ENCODE results near the gene TMEM203. TPM values are rescaled to one million over a fixed set of nuclear protein-coding genes. Genes with fewer than 3 reads are reported as not detected.
A peak's percentile ranks its signal among the peaks of the same experiment; 100 is the strongest.

TMEM203 gene
- total RNA-seq, 1 donor from 2014 or later = 32.9 TPM

GRCh38 chr9:137217276-137218211, 12.1 kb upstream of the TMEM203 start:
- H3K9ac ChIP-seq (ENCODE audit: low read depth in 1 of 3, low read length in 3 of 3) = peak overlapping the region; percentile 2 to 80 (median 69)

GRCh38 chr9:137216188-137216965, 10.9 kb upstream of the TMEM203 start:
- no peaks in the 10 kb centered on the region for H3K9me3 ChIP-seq (ENCODE audit: control insufficient read depth in 3 of 3, low read length in 3 of 3)
- no peak overlapping the region for H3K27ac ChIP-seq (ENCODE audit: low read depth, low read length)
- H3K9ac ChIP-seq (ENCODE audit: low read depth in 1 of 3, low read length in 3 of 3) = peak overlapping the region in 1 of 3 donors; percentile 69
- H3K4me1 ChIP-seq (ENCODE audit: control insufficient read depth in 3 of 3, insufficient read depth in 3 of 3, low read length in 3 of 3) = peaks cover 8 to 27% (median 15%) of the 10 kb centered on the region in 3 donors
- no peaks in the 10 kb centered on the region for H3K27me3 ChIP-seq (ENCODE audit: control insufficient read depth in 3 of 3, insufficient read depth in 3 of 3, low read length in 3 of 3)
- H3K4me3 ChIP-seq (ENCODE audit: low read length in 3 of 3) = no peak overlapping the region
- peaks cover 0 to 2% (median 0%) of the 10 kb centered on the region in 3 donors for H3K36me3 ChIP-seq (ENCODE audit: control insufficient read depth in 3 of 3, insufficient read depth in 3 of 3, low read length in 3 of 3)

More at GRCh38 chr9:137217276-137218211, 12.1 kb upstream of the TMEM203 start:
- Histone ChIP-seq H3K4me3 (ENCODE audit: low read length in 3 of 3) (peak overlapping the region; percentile 38 to 64 (median 58)), H3K27me3 (ENCODE audit: control insufficient read depth in 3 of 3, insufficient read depth in 3 of 3, low read length in 3 of 3) (no peaks in the 10 kb centered on the region), H3K4me1 (ENCODE audit: control insufficient read depth in 3 of 3, insufficient read depth in 3 of 3, low read length in 3 of 3) (peaks cover 8 to 27% (median 16%) of the 10 kb centered on the region in 3 donors), H3K36me3 (ENCODE audit: control insufficient read depth in 3 of 3, insufficient read depth in 3 of 3, low read length in 3 of 3) (peaks cover 0 to 2% (median 0%) of the 10 kb centered on the region in 3 donors), H3K27ac (ENCODE audit: low read depth, low read length) (peak overlapping the region; percentile 25), H3K9me3 (ENCODE audit: control insufficient read depth in 3 of 3, low read length in 3 of 3) (no peaks in the 10 kb centered on the region)

- peaks cover 0 to 2% (median 0%) of the 10 kb centered on the region in 3 donors for H3K36me3 ChIP-seq (ENCODE audit: control insufficient read depth in 3 of 3, insufficient read depth in 3 of 3, low read length in 3 of 3)
- peaks cover 8 to 27% (median 14%) of the 10 kb centered on the region in 3 donors for H3K4me1 ChIP-seq (ENCODE audit: control insufficient read depth in 3 of 3, insufficient read depth in 3 of 3, low read length in 3 of 3)
- no peak overlapping the region for H3K9ac ChIP-seq (ENCODE audit: low read depth in 1 of 3, low read length in 3 of 3)
- no peak overlapping the region for H3K4me3 ChIP-seq (ENCODE audit: low read length in 3 of 3)
- no peaks in the 10 kb centered on the region for H3K9me3 ChIP-seq (ENCODE audit: control insufficient read depth in 3 of 3, low read length in 3 of 3)
- H3K27ac ChIP-seq (ENCODE audit: low read depth, low read length) = no peak overlapping the region
- no peaks in the 10 kb centered on the region for H3K27me3 ChIP-seq (ENCODE audit: control insufficient read depth in 3 of 3, insufficient read depth in 3 of 3, low read length in 3 of 3)
Observed at GRCh38 chr9:137215196-137215986, 9.9 kb upstream of the TMEM203 start.

- no peak overlapping the region for H3K27ac ChIP-seq (ENCODE audit: low read depth, low read length)
- H3K27me3 ChIP-seq (ENCODE audit: control insufficient read depth in 3 of 3, insufficient read depth in 3 of 3, low read length in 3 of 3) = no peaks in the 10 kb centered on the region
- no peaks in the 10 kb centered on the region for H3K9me3 ChIP-seq (ENCODE audit: control insufficient read depth in 3 of 3, low read length in 3 of 3)
- H3K4me3 ChIP-seq (ENCODE audit: low read length in 3 of 3) = no peak overlapping the region
- H3K4me1 ChIP-seq (ENCODE audit: control insufficient read depth in 3 of 3, insufficient read depth in 3 of 3, low read length in 3 of 3) = peaks cover 8 to 27% (median 14%) of the 10 kb centered on the region in 3 donors
- H3K9ac ChIP-seq (ENCODE audit: low read depth in 1 of 3, low read length in 3 of 3) = no peak overlapping the region
- peaks cover 0 to 2% (median 0%) of the 10 kb centered on the region in 3 donors for H3K36me3 ChIP-seq (ENCODE audit: control insufficient read depth in 3 of 3, insufficient read depth in 3 of 3, low read length in 3 of 3)
Observed at GRCh38 chr9:137214620-137215019, 9.2 kb upstream of the TMEM203 start.

GRCh38 chr9:137213160-137214060, 8.0 kb upstream of the TMEM203 start:
- Histone ChIP-seq H3K27ac (ENCODE audit: low read depth, low read length) (no peak overlapping the region), H3K36me3 (ENCODE audit: control insufficient read depth in 3 of 3, insufficient read depth in 3 of 3, low read length in 3 of 3) (peaks cover 0 to 6% (median 5%) of the 10 kb centered on the region in 3 donors), H3K9me3 (ENCODE audit: control insufficient read depth in 3 of 3, low read length in 3 of 3) (no peaks in the 10 kb centered on the region), H3K27me3 (ENCODE audit: control insufficient read depth in 3 of 3, insufficient read depth in 3 of 3, low read length in 3 of 3) (no peaks in the 10 kb centered on the region), H3K4me1 (ENCODE audit: control insufficient read depth in 3 of 3, insufficient read depth in 3 of 3, low read length in 3 of 3) (peaks cover 8 to 19% (median 14%) of the 10 kb centered on the region in 3 donors), H3K9ac (ENCODE audit: low read depth in 1 of 3, low read length in 3 of 3) (no peak overlapping the region), H3K4me3 (ENCODE audit: low read length in 3 of 3) (no peak overlapping the region)

GRCh38 chr9:137212520-137212919, 7.1 kb upstream of the TMEM203 start:
- no peak overlapping the region for H3K9ac ChIP-seq (ENCODE audit: low read depth in 1 of 3, low read length in 3 of 3)
- H3K4me1 ChIP-seq (ENCODE audit: control insufficient read depth in 3 of 3, insufficient read depth in 3 of 3, low read length in 3 of 3) = peaks cover 4 to 12% (median 7%) of the 10 kb centered on the region in 3 donors
- H3K36me3 ChIP-seq (ENCODE audit: control insufficient read depth in 3 of 3, insufficient read depth in 3 of 3, low read length in 3 of 3) = peaks cover 1 to 6% (median 5%) of the 10 kb centered on the region in 3 donors
- no peak overlapping the region for H3K4me3 ChIP-seq (ENCODE audit: low read length in 3 of 3)
- no peaks in the 10 kb centered on the region for H3K9me3 ChIP-seq (ENCODE audit: control insufficient read depth in 3 of 3, low read length in 3 of 3)
- no peak overlapping the region for H3K27ac ChIP-seq (ENCODE audit: low read depth, low read length)
- H3K27me3 ChIP-seq (ENCODE audit: control insufficient read depth in 3 of 3, insufficient read depth in 3 of 3, low read length in 3 of 3) = no peaks in the 10 kb centered on the region

- H3K27ac ChIP-seq (ENCODE audit: low read depth, low read length) = no peak overlapping the region
- H3K27me3 ChIP-seq (ENCODE audit: control insufficient read depth in 3 of 3, insufficient read depth in 3 of 3, low read length in 3 of 3) = no peaks in the 10 kb centered on the region
- H3K36me3 ChIP-seq (ENCODE audit: control insufficient read depth in 3 of 3, insufficient read depth in 3 of 3, low read length in 3 of 3) = peaks cover 3 to 12% (median 5%) of the 10 kb centered on the region in 3 donors
- H3K9ac ChIP-seq (ENCODE audit: low read depth in 1 of 3, low read length in 3 of 3) = no peak overlapping the region
- H3K9me3 ChIP-seq (ENCODE audit: control insufficient read depth in 3 of 3, low read length in 3 of 3) = no peaks in the 10 kb centered on the region
- H3K4me1 ChIP-seq (ENCODE audit: control insufficient read depth in 3 of 3, insufficient read depth in 3 of 3, low read length in 3 of 3) = peaks cover 4 to 12% (median 5%) of the 10 kb centered on the region in 3 donors
- no peak overlapping the region for H3K4me3 ChIP-seq (ENCODE audit: low read length in 3 of 3)
Observed at GRCh38 chr9:137211532-137211931, 6.1 kb upstream of the TMEM203 start.

- peaks cover 3 to 12% (median 3%) of the 10 kb centered on the region in 3 donors for H3K36me3 ChIP-seq (ENCODE audit: control insufficient read depth in 3 of 3, insufficient read depth in 3 of 3, low read length in 3 of 3)
- H3K9me3 ChIP-seq (ENCODE audit: control insufficient read depth in 3 of 3, low read length in 3 of 3) = no peaks in the 10 kb centered on the region
- H3K4me3 ChIP-seq (ENCODE audit: low read length in 3 of 3) = peak overlapping the region; percentile 96 to 99 (median 97)
- no peak overlapping the region for H3K27ac ChIP-seq (ENCODE audit: low read depth, low read length)
- peak overlapping the region; percentile 84 to 93 (median 91) for H3K9ac ChIP-seq (ENCODE audit: low read depth in 1 of 3, low read length in 3 of 3)
- no peaks in the 10 kb centered on the region for H3K27me3 ChIP-seq (ENCODE audit: control insufficient read depth in 3 of 3, insufficient read depth in 3 of 3, low read length in 3 of 3)
- H3K4me1 ChIP-seq (ENCODE audit: control insufficient read depth in 3 of 3, insufficient read depth in 3 of 3, low read length in 3 of 3) = peaks cover 45 to 54% (median 46%) of the 10 kb centered on the region in 3 donors
Observed at GRCh38 chr9:137206602-137207001, 1.2 kb upstream of the TMEM203 start.
